Stimulated activated CD8-positive, alpha-beta memory T cell treated with anti-CD3 and anti-CD28 coated beads, Interleukin-2, amount 100 ng/mL, for 48 hours (primary cell): Measurements from ENCODE around the gene GPR107.

ENCODE experiments used
- DNase-seq, 2 donors: peaks; one replicate each; pipeline ENCODE4 v3.0.0-alpha.2; 2020; ENCODE audit warnings: low read depth in 2 of 2

Gene GPR107

GRCh38 chr9:130183133-130183762 is 129.5 kb downstream of the GPR107 start:
- DNase-seq: no peak

- DNase-seq: no peak
These were observed 131.3 kb downstream of the GPR107 start for GRCh38 chr9:130185017-130185416.

- no peak for DNase-seq
These were observed 131.9 kb downstream of the GPR107 start for GRCh38 chr9:130185490-130186031.

- DNase-seq: no peak
These were observed 132.3 kb downstream of the GPR107 start for GRCh38 chr9:130186051-130186450.

- no peak for DNase-seq
These were observed 133.3 kb downstream of the GPR107 start for GRCh38 chr9:130186839-130187522.

- DNase-seq: no peak
These were observed 133.8 kb downstream of the GPR107 start for GRCh38 chr9:130187523-130187846.

DNA sequence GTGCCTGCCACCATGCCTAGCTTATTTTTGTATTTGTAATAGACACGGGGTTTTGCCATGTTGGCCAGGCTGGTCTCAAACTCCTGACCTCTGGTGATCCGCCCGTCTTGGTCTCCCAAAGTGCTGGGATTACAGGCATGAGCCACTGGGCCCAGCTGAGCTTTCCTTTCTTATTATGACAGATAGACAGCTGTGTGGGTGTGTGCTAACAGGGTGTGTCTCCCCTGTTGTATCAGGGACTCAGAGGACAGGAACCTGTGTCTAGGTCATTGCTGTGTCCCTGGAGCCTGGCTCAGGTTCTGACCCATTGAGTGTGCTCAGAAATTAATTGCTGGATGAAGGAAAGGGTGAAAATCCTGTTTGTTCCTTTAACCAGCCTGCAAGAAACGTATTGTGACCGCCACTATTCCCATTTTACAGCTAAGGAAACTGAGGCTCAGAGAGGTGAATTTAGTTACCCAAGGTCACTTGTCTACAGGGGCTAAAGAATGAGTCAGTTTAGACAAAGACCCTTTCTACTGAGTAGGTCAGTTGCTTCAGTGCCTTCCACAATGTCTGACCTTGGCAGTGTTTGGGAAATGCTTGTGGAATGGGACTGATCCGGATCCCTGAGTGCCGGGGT is 135.3 kb downstream of the GPR107 start:
- no peak for DNase-seq
